GM19395 (cell line): ENCODE data around the gene GAGE2A.
"Not testable (repeated sequence)": the region's sequence is repeated elsewhere in the genome, so short reads cannot be mapped to it uniquely, and the experiment has no call there.

Source experiments
- ATAC-seq: cut with Tn5 transposase; IDR thresholded peaks from one replicate; pipeline ENCODE4 v1.9.1; 2021; ENCODE audit warnings: mild to moderate bottlenecking, moderate library complexity; ENCODE audit not compliant: unreplicated experiment

GAGE2A gene, protein sequence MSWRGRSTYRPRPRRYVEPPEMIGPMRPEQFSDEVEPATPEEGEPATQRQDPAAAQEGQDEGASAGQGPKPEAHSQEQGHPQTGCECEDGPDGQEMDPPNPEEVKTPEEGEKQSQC

DNA sequence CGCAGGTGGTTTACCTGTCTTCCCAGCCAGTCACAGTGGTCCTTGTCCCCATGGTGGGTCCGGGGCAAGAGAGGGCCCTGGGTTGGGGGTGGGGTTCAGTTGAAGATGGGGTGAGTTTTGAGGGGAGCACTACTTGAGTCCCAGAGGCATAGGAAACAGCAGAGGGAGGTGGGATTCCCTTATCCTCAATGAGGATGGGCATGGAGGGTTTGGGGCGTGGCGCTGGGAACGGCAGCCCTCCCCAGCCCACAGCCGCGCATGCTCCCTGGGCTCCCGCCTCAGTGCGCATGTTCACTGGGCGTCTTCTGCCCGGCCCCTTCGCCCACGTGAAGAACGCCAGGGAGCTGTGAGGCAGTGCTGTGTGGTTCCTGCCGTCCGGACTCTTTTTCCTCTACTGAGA lies at the start of gene GAGE2A:
GAGE2A (plus strand) TSS at position 301 of the 400 bp plus-strand sequence. CDS start 1,155 bp downstream, outside the sequence.
- not testable (repeated sequence) for ATAC-seq

DNA sequence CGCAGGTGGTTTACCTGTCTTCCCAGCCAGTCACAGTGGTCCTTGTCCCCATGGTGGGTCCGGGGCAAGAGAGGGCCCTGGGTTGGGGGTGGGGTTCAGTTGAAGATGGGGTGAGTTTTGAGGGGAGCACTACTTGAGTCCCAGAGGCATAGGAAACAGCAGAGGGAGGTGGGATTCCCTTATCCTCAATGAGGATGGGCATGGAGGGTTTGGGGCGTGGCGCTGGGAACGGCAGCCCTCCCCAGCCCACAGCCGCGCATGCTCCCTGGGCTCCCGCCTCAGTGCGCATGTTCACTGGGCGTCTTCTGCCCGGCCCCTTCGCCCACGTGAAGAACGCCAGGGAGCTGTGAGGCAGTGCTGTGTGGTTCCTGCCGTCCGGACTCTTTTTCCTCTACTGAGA lies 47.9 kb upstream of the GAGE2A start, which contains the start of gene GAGE12D:
GAGE12D (plus strand) TSS at position 301 of the 400 bp plus-strand sequence. CDS start 1,155 bp downstream, outside the sequence.
- not testable (repeated sequence) for ATAC-seq

DNA sequence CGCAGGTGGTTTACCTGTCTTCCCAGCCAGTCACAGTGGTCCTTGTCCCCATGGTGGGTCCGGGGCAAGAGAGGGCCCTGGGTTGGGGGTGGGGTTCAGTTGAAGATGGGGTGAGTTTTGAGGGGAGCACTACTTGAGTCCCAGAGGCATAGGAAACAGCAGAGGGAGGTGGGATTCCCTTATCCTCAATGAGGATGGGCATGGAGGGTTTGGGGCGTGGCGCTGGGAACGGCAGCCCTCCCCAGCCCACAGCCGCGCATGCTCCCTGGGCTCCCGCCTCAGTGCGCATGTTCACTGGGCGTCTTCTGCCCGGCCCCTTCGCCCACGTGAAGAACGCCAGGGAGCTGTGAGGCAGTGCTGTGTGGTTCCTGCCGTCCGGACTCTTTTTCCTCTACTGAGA lies 38.3 kb upstream of the GAGE2A start, which contains the start of gene GAGE12E:
GAGE12E (plus strand) TSS at position 301 of the 400 bp plus-strand sequence. CDS start 1,155 bp downstream, outside the sequence.
- ATAC-seq = not testable (repeated sequence)

DNA sequence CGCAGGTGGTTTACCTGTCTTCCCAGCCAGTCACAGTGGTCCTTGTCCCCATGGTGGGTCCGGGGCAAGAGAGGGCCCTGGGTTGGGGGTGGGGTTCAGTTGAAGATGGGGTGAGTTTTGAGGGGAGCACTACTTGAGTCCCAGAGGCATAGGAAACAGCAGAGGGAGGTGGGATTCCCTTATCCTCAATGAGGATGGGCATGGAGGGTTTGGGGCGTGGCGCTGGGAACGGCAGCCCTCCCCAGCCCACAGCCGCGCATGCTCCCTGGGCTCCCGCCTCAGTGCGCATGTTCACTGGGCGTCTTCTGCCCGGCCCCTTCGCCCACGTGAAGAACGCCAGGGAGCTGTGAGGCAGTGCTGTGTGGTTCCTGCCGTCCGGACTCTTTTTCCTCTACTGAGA lies 28.8 kb upstream of the GAGE2A start, which contains the start of gene GAGE12F:
GAGE12F (plus strand) TSS at position 301 of the 400 bp plus-strand sequence. CDS start 1,155 bp downstream, outside the sequence.
- ATAC-seq = not testable (repeated sequence)

DNA sequence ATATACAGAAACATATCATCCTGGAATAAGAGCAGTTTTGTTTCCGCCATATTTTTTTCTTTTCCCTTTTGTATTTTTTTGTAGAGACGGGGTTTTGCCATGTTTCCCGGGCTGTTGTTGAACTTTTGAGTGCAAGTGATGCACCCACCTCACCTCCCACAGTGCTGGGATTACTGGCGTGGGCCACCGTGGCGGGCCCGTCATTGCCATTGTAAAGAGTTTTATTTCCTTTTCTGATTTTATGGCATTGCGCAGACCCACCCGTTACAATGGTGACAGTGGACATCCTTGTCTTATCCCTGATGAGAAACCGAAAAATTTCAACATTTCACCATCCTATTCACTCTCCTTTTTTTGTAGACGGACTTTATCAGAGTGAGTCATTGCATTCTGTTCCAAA lies 20.6 kb upstream of the GAGE2A start:
- not testable (repeated sequence) for ATAC-seq

DNA sequence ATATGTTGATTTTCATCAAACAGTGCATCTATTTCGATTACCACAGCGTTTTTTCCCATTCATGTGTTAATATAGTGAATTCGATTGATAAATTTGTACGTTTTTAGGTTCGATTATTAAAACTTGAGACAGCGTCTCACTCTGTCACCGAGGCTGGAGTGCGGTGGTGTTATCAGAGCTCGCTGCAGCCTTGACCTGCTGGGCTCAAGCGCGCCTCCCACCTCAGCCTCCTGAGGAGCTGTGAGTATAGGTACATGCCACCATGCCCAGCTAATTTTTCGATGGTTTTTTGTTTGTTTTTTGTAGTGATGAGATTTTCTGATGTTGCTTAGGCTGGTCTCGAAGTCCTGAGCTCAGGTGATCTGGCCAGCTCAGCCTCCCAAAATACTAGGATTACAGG lies 20.1 kb upstream of the GAGE2A start:
- not testable (repeated sequence) for ATAC-seq

DNA sequence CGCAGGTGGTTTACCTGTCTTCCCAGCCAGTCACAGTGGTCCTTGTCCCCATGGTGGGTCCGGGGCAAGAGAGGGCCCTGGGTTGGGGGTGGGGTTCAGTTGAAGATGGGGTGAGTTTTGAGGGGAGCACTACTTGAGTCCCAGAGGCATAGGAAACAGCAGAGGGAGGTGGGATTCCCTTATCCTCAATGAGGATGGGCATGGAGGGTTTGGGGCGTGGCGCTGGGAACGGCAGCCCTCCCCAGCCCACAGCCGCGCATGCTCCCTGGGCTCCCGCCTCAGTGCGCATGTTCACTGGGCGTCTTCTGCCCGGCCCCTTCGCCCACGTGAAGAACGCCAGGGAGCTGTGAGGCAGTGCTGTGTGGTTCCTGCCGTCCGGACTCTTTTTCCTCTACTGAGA lies 19.2 kb upstream of the GAGE2A start, which contains the start of gene GAGE12G:
GAGE12G (plus strand) TSS at position 301 of the 400 bp plus-strand sequence. CDS start 1,155 bp downstream, outside the sequence.
- ATAC-seq = not testable (repeated sequence)

DNA sequence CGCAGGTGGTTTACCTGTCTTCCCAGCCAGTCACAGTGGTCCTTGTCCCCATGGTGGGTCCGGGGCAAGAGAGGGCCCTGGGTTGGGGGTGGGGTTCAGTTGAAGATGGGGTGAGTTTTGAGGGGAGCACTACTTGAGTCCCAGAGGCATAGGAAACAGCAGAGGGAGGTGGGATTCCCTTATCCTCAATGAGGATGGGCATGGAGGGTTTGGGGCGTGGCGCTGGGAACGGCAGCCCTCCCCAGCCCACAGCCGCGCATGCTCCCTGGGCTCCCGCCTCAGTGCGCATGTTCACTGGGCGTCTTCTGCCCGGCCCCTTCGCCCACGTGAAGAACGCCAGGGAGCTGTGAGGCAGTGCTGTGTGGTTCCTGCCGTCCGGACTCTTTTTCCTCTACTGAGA lies 9.6 kb upstream of the GAGE2A start, which contains the start of gene GAGE12H:
GAGE12H (plus strand) TSS at position 301 of the 400 bp plus-strand sequence. CDS start 1,155 bp downstream, outside the sequence.
- not testable (repeated sequence) for ATAC-seq

DNA sequence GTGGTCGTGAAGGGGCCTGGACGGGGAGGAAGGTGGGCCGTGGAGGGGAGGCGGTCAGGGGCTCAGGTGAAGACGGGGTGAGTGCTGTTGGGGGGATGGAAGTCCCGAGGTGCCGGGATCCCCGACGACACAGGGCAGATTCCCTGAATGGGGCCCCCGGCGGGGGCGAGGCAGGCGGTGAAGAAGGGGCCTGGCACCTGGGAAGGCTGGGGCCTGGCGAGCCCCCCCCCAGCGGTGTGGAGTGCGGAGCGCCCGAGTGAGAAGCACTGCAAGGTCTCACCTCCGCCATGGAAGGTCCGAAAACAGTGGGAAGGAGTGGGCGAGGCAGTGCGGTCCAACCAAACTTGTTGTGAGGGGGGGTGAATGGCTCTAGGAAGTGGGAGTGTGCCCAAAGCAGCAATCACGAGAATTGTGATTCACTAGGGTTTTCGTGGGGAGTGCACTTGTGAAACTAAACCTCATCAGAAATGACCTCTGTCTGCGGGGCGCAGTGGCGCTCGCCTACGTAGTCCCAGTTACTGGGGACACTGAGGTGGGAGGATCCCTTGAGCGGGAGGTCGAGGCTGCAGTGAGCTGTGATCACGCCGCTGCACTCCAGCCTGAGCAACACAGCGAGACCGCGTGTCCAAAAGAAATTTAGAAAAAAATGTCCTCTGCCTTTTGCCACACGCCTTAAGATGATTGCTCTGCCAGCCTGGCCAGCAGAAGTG lies 628 bp downstream of the GAGE2A start:
- ATAC-seq = not testable (repeated sequence)

DNA sequence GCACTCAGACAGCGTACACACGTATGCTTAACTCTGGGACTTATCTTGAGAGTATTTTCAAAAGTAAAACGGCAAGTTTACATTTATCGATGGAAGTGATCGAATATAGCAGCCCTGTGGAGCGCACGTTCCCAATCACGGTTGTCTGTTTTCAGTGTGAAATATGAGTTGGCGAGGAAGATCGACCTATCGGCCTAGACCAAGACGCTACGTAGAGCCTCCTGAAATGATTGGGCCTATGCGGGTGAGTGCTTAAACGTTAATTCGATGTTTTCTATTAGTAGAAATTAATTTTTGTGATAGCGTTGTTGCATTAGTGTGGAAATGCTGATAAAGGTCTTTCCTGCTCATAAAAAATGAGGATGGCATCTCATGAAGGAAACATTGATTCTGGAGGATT lies 1.2 kb downstream of the GAGE2A start:
- ATAC-seq = not testable (repeated sequence)

DNA sequence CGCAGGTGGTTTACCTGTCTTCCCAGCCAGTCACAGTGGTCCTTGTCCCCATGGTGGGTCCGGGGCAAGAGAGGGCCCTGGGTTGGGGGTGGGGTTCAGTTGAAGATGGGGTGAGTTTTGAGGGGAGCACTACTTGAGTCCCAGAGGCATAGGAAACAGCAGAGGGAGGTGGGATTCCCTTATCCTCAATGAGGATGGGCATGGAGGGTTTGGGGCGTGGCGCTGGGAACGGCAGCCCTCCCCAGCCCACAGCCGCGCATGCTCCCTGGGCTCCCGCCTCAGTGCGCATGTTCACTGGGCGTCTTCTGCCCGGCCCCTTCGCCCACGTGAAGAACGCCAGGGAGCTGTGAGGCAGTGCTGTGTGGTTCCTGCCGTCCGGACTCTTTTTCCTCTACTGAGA lies 9.4 kb downstream of the GAGE2A start, which contains the start of gene GAGE1:
GAGE1 (plus strand) TSS at position 301 of the 400 bp plus-strand sequence. CDS start 1,155 bp downstream, outside the sequence.
- ATAC-seq = not testable (repeated sequence)

DNA sequence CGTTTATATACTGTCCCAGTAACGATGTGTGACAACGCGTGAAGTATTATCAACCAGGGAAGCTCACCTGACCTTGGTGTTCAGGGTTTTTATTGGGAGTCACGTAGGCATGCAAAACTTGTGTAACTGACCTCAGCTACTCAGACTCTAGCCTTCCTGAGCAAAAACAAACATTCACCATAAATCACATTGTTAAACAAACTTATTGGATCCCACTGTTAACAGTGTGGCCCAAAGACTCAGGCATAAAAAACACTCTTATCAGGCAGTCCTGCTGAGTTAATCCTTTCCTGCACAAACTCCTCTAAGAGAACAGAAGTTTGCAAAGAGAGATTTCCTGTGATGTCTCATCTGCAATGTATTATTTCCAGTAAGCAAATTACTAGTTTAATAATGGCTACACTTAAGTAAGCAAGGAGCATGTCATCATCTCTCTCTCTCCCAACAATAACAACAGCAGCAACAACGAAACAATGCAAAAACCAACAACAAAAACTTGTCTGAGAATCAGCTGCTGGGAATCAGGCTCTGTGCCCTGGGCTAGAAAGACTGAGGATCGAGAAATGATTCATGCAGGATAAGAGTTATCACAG lies 21.5 kb downstream of the GAGE2A start:
- no peak for ATAC-seq

DNA sequence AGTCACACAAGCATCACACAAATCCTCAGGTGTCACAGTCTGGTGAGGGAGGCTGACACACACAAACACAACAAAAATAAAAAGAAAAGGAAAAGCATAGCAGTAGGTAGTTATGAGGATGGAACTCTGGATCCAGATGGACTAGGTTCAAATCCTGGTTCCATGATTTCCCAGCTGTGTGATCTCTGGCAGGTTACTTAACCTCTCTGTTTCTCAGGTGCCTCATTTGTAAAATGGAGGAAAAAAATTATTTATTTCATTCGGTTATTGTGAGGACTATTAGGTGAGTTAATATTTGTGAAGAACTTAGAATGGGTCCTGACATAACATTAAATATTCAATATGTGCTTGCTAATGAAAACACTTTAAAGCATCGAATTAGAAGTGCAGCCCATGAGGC lies 29.3 kb downstream of the GAGE2A start:
- ATAC-seq = no peak

DNA sequence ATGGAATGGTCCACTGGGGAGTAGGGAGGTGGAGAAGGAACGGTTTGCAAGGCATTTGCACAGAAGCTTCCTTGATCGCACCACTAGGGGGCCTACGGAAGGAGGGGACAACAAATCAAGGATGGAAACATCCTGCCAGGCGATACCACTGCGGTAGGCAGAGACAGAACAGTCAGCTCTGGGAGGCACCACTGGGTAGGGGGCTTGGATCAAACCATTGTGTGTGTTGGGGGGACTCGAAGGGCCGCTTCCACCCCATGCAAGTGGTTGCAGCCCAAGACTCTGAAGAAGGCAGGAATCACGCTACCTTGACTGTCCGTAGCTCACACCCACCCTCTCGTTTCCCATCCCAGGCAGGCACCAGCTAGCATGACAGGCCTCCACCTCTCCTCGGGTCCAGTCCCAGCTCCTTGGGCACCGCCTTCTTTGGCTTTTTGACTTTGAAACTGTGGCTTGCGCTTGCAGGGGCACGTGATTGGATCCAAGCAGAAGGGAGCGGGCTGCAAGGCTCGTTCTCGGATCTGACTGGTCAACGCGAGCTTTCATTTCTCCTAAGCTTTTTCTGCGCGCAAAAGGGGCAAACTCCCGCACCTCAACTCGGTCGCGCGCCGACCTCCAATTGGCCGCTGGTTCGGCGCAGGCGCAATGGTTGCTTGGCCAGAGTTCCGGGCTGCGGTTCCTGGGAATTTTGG lies 37.9 kb downstream of the GAGE2A start:
- ATAC-seq = no peak

DNA sequence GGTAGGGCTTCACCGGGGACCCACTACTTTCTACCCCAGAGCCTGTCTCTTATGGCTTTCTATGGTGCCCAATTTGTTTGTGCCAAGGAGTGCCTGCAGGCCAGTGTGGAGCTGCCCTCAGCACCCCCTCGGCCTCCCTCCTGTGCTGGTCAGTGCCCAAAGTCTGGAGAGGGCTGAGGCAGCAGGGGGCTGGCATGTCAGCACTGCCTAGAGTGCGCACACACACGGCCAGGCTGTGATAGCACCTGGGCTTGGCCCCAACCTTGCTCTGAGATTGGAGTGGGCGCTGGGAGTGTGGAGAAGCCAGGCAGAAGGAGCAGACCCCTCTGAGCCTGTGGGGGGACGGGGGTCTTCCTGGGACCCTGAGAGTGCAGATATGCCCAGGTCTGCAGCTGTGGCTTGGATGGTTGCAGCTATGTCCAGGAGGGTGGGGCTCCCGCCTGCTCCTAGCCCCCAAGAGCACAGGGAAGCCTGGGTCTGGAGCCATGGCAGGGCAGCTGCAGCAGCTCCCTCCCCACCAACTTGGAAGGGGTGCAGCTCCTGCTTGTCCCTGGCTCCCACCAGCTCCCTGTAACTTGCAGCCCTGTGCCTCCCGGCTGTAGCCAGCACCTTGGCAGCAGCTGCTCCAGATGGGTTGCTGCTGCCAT lies 55.8 kb downstream of the GAGE2A start:
- ATAC-seq = no peak
